Mesenchymal stem cell (in vitro differentiated cells and primary cell): ENCODE measurements around the gene SPTSSB.

Source experiments
- DNase-seq: peaks from one replicate; pipeline ENCODE4 v3.0.0-alpha.2; 2013
- H2AFZ ChIP-seq: one replicate; pipeline ENCODE4 v1.6.1; 2013; ENCODE audit warnings: low read depth, mild to moderate bottlenecking, control low read depth, inconsistent platforms, low read length, moderate library complexity
- H2AK5ac ChIP-seq: 2 replicates; pipeline ENCODE4 v1.6.1; 2013; ENCODE audit warnings: low read length, moderate library complexity, mild to moderate bottlenecking, inconsistent platforms; ENCODE audit not compliant: severe bottlenecking
- H2BK120ac ChIP-seq: one replicate; pipeline ENCODE4 v1.6.1; 2013; ENCODE audit warnings: low read depth, mild to moderate bottlenecking, inconsistent platforms, low read length, moderate library complexity
- H2BK12ac ChIP-seq, 2 experiments: one replicate each; pipeline ENCODE4 v1.6.1; 2013; ENCODE audit warnings: inconsistent platforms in 2 of 2, low read length in 2 of 2, mild to moderate bottlenecking in 2 of 2, moderate library complexity in 2 of 2, control low read depth in 1 of 2
- H2BK15ac ChIP-seq: one replicate; pipeline ENCODE4 v1.6.1; 2013; ENCODE audit warnings: mild to moderate bottlenecking, low read depth, inconsistent platforms; ENCODE audit not compliant: poor library complexity, severe bottlenecking
- H2BK5ac ChIP-seq: 2 replicates; pipeline ENCODE4 v1.6.1; 2013; ENCODE audit warnings: low read depth, mild to moderate bottlenecking, low read length, control low read depth, inconsistent platforms; ENCODE audit not compliant: poor library complexity, severe bottlenecking
- H3K14ac ChIP-seq, 2 experiments: one replicate each; pipeline ENCODE4 v1.6.1; 2013; ENCODE audit warnings: inconsistent platforms in 2 of 2, low read length in 2 of 2, control low read depth in 1 of 2, mild to moderate bottlenecking in 1 of 2, moderate library complexity in 1 of 2
- H3K18ac ChIP-seq, 2 experiments: one replicate each; pipeline ENCODE4 v1.6.1; 2013; ENCODE audit warnings: inconsistent platforms in 2 of 2, low read length in 2 of 2, control low read depth in 1 of 2, low read depth in 1 of 2, mild to moderate bottlenecking in 1 of 2
- H3K23ac ChIP-seq, 2 experiments: one replicate each; pipeline ENCODE4 v1.6.1; 2013; ENCODE audit warnings: inconsistent platforms in 2 of 2, low read length in 2 of 2, mild to moderate bottlenecking in 2 of 2, moderate library complexity in 2 of 2, control low read depth in 1 of 2
- H3K27ac ChIP-seq: 2 replicates; pipeline ENCODE4 v1.5.1; 2013; ENCODE audit warnings: mild to moderate bottlenecking, moderate library complexity, low read length, control low read depth, inconsistent platforms; ENCODE audit not compliant: poor library complexity, severe bottlenecking
- H3K27me3 ChIP-seq, 2 experiments: 2 replicates each; pipeline versions ENCODE4 v1.6.1 to v1.7.0; 2013; ENCODE audit warnings: low read length in 2 of 2, mild to moderate bottlenecking in 2 of 2, moderate library complexity in 2 of 2, control low read depth in 1 of 2, inconsistent platforms in 1 of 2; ENCODE audit not compliant: control insufficient read depth in 1 of 2, insufficient read depth in 1 of 2
- H3K36me3 ChIP-seq, 2 experiments: 2 replicates each; pipeline versions ENCODE4 v1.6.1 to v1.7.0; 2013; ENCODE audit warnings: low read length in 2 of 2, control low read depth in 1 of 2, inconsistent platforms in 1 of 2, low read depth in 1 of 2, mild to moderate bottlenecking in 1 of 2; ENCODE audit not compliant: insufficient read depth in 2 of 2, control insufficient read depth in 1 of 2
- H3K4ac ChIP-seq, 2 experiments: one replicate each; pipeline ENCODE4 v1.6.1; 2013; ENCODE audit warnings: inconsistent platforms in 2 of 2, low read length in 2 of 2, mild to moderate bottlenecking in 2 of 2, moderate library complexity in 2 of 2, control low read depth in 1 of 2, low read depth in 1 of 2
- H3K4me1 ChIP-seq: 2 replicates; pipeline ENCODE4 v1.6.1; 2013; ENCODE audit warnings: low read depth, low read length, control low read depth; ENCODE audit not compliant: control insufficient read depth, insufficient read depth
- H3K4me2 ChIP-seq: 2 replicates; pipeline ENCODE4 v1.6.1; 2013; ENCODE audit warnings: low read length, mild to moderate bottlenecking, inconsistent platforms; ENCODE audit not compliant: poor library complexity, severe bottlenecking
- H3K4me3 ChIP-seq, 2 experiments: 2 replicates each; pipeline versions ENCODE4 v1.5.1 to v1.7.0; 2013; ENCODE audit warnings: low read length in 2 of 2, mild to moderate bottlenecking in 2 of 2, control low read depth in 1 of 2, low read depth in 1 of 2; ENCODE audit not compliant: insufficient read depth in 1 of 2
- H3K79me1 ChIP-seq: replicated peaks from 2 replicates; pipeline ENCODE4 v1.6.1; 2013; ENCODE audit warnings: mild to moderate bottlenecking, control low read depth, low read length, inconsistent platforms; ENCODE audit not compliant: poor library complexity, severe bottlenecking
- H3K9ac ChIP-seq: 2 replicates; pipeline ENCODE4 v1.7.0; 2013; ENCODE audit warnings: mild to moderate bottlenecking, low read length, moderate library complexity
- H3K9me3 ChIP-seq: 2 replicates; pipeline ENCODE4 v1.7.0; 2013; ENCODE audit warnings: mild to moderate bottlenecking, low read length; ENCODE audit not compliant: control insufficient read depth
- H4K8ac ChIP-seq: one replicate; pipeline ENCODE4 v1.6.1; 2013; ENCODE audit warnings: inconsistent platforms, mild to moderate bottlenecking, low read length, moderate library complexity
- H4K91ac ChIP-seq: one replicate; pipeline ENCODE4 v1.6.1; 2013; ENCODE audit warnings: mild to moderate bottlenecking, low read length, inconsistent platforms
- WGBS: methylation state at CpG from one replicate; pipeline ENCODE4 v1.1.7; 2013; ENCODE audit warnings: mixed read lengths; 5-methylcytosine and 5-hydroxymethylcytosine counted together

The SPTSSB gene

GRCh38 chr3:161415506-161416231 lies 44.4 kb upstream of the SPTSSB start:
- Histone ChIP-seq H3K27me3 (no peaks in the 10 kb centered on the region), H4K8ac (no peak overlapping the region), H2BK120ac (no peak overlapping the region), H2BK15ac (no peak overlapping the region), H3K14ac (no peak overlapping the region), H3K4me3 (peak overlapping the region in 1 of 2 experiments; percentile 46), H2BK5ac (no peak overlapping the region), H3K79me1 (no peaks in the 10 kb centered on the region), H3K4ac (no peak overlapping the region), H2AFZ (no peak overlapping the region), H3K27ac (no peak overlapping the region), H3K4me2 (no peak overlapping the region), H3K18ac (no peak overlapping the region), H2AK5ac (no peak overlapping the region), H4K91ac (no peak overlapping the region), H2BK12ac (no peak overlapping the region), H3K9ac (peak overlapping the region; percentile 93), H3K9me3 (no peaks in the 10 kb centered on the region), H3K23ac (no peak overlapping the region), H3K36me3 (no peaks in the 10 kb centered on the region), H3K4me1 (no peaks in the 10 kb centered on the region)
- DNase-seq = peak; percentile 66
- no CpG with 5 or more reads among the region's 1 CpG for WGBS

GRCh38 chr3:161414907-161415306 lies 43.6 kb upstream of the SPTSSB start:
- Histone ChIP-seq H3K36me3 (no peaks in the 10 kb centered on the region), H3K79me1 (no peaks in the 10 kb centered on the region), H3K9ac (peak overlapping the region; percentile 93), H2BK120ac (no peak overlapping the region), H3K27ac (no peak overlapping the region), H3K4me1 (no peaks in the 10 kb centered on the region), H3K18ac (no peak overlapping the region), H3K9me3 (no peaks in the 10 kb centered on the region), H2BK15ac (no peak overlapping the region), H3K4me2 (no peak overlapping the region), H2BK12ac (no peak overlapping the region), H3K14ac (no peak overlapping the region), H3K4ac (no peak overlapping the region), H2AFZ (no peak overlapping the region), H2AK5ac (no peak overlapping the region), H3K23ac (no peak overlapping the region), H3K27me3 (no peaks in the 10 kb centered on the region), H2BK5ac (no peak overlapping the region), H3K4me3 (no peak overlapping the region), H4K8ac (no peak overlapping the region), H4K91ac (no peak overlapping the region)
- DNase-seq = no peak
- WGBS = no CpG with 5 or more reads among the region's 1 CpG

- no peaks in the 10 kb centered on the region for H3K4me1 ChIP-seq
- H3K14ac ChIP-seq = no peak overlapping the region
- no peak overlapping the region for H2AFZ ChIP-seq
- no peak overlapping the region for H3K4me3 ChIP-seq
- no peak overlapping the region for H2BK120ac ChIP-seq
- no peak overlapping the region for H3K23ac ChIP-seq
- WGBS = no CpG with 5 or more reads among the region's 1 CpG
- no peaks in the 10 kb centered on the region for H3K27me3 ChIP-seq
- H3K4ac ChIP-seq = no peak overlapping the region
- H3K9me3 ChIP-seq = no peaks in the 10 kb centered on the region
- H3K27ac ChIP-seq = no peak overlapping the region
- H2AK5ac ChIP-seq = no peak overlapping the region
- H3K9ac ChIP-seq = no peak overlapping the region
- H2BK15ac ChIP-seq = no peak overlapping the region
- no peaks in the 10 kb centered on the region for H3K79me1 ChIP-seq
- H4K91ac ChIP-seq = no peak overlapping the region
- H3K4me2 ChIP-seq = no peak overlapping the region
- DNase-seq = no peak
- no peak overlapping the region for H2BK12ac ChIP-seq
- H3K18ac ChIP-seq = no peak overlapping the region
- no peak overlapping the region for H2BK5ac ChIP-seq
- H4K8ac ChIP-seq = no peak overlapping the region
- no peaks in the 10 kb centered on the region for H3K36me3 ChIP-seq
These were observed 42.5 kb upstream of the SPTSSB start for GRCh38 chr3:161413855-161414210.

- Histone ChIP-seq H2AFZ (no peak overlapping the region), H4K8ac (no peak overlapping the region), H3K79me1 (no peaks in the 10 kb centered on the region), H3K4me1 (no peaks in the 10 kb centered on the region), H2AK5ac (no peak overlapping the region), H3K27ac (no peak overlapping the region), H3K27me3 (no peaks in the 10 kb centered on the region), H3K18ac (no peak overlapping the region), H4K91ac (no peak overlapping the region), H2BK12ac (no peak overlapping the region), H3K36me3 (no peaks in the 10 kb centered on the region), H3K14ac (no peak overlapping the region), H2BK15ac (no peak overlapping the region), H2BK5ac (no peak overlapping the region), H3K4ac (no peak overlapping the region), H2BK120ac (no peak overlapping the region), H3K23ac (no peak overlapping the region), H3K9ac (peak overlapping the region; percentile 17), H3K4me3 (no peak overlapping the region), H3K9me3 (no peaks in the 10 kb centered on the region), H3K4me2 (no peak overlapping the region)
- WGBS = 89% methylated on average over 2 of the region's 2 CpGs
- no peak for DNase-seq
These were observed 42.0 kb upstream of the SPTSSB start for GRCh38 chr3:161413127-161413854.
